GM19099 (cell line): ENCODE data around the gene MCEE.

Experiments
- POLR2A ChIP-seq: IDR thresholded peaks from 3 replicates; pipeline ENCODE4 v1.6.1; 2011; ENCODE audit warnings: low read depth; ENCODE audit not compliant: insufficient read length; ENCODE audit errors: extremely low read depth

MCEE gene

DNA sequence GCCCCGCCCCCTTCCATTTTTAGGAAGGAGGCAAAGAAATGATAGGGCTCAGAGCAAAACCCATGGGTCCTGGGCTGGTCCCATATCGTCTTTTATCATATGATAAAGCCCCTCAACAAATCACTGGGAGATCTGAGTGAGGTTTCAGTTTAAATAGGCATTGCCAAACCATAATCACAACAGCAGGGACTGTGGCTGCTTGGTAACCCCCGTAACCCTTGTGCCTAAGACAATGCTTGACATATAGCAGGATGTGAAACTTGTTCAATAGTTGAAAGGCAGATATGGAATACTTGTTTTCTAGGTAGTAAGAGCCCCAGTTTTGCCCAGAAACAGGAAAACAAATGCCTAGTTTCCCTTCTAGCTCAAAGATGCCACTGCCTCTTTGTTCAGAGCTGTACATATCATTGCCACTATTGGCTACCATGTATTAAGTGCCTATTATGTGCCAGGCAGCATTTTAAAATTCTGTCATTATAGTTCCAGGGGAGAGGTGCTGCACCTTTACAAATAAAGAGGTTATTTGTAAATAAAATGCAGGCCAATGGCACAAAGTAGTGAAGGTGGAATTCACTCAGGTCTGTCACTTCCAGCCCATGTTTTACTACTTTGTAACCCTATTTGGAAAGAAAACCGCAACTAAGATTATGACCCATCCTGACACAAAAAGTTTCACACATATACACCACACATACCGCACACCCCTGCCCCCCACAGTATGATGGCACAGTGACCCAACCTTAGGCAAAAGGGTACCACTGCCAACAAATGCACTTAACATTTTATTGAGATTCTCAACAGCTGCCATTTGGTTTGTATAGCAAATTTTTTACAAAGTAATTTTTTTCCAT, 47.4 kb downstream of the MCEE start:
- TF ChIP-seq POLR2A, result no peak

DNA sequence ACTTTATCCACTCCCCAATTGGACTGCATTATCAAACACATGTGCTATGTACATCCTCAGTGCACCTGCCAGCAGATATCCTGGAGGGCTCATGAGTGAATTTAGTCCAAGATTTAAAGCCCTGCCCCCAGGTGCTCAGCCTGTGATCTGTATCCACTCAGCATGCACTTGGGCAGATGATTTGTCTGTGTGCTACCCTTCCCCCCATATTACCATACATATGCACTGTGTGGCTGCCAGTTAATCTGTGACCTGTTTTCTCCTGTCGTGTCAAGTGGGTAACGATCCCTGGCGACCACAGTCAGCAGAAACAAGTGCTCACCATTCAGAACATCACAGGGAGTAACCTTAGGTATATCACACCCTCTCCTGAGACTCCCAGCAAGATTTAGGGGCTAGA, 51.4 kb downstream of the MCEE start:
- no peak for TF ChIP-seq POLR2A

DNA sequence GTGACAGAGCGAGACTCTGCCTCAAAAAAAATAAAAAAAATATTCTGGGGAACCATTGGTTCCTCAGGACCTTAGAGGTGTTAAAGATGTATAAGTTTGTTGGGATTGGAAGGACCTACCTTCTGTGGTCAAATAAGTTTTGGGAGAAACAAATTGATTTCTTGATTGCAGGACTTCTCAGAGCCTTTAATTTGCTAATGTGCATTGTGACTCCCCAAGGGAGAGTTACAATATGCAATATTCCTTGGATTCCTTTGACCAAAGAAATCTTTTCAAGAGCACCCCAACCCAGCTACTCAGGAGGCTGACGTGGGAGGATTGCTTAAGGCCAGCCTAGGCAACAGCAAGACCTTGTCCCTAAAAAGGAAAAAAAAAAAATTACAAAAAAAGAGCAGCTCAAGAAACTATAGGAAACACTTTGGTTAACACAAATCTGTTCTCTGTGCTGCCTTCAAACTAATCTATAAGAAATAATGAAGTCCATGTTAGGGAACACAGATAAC, 55.1 kb downstream of the MCEE start:
- TF ChIP-seq POLR2A, result no peak

DNA sequence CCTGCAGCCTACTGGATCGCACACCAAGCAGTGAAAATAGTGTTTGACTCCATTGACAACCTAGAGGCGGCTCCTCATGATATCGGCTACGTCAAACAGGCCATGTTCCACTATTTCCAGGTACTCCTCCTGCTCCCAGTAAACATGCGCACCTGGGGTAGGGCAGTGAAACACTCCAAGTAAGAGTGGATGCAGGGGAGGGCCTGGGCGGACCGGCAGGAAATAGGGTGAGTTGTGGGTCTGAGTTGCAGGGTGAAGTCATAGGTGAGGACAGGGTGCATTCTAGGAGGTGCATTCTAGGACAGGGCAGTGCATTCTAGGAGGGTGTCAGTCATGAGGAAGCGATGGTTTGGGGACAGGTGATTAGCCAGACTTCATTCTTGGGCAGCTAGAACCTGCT, 56.6 kb downstream of the MCEE start:
- TF ChIP-seq POLR2A, result no peak

DNA sequence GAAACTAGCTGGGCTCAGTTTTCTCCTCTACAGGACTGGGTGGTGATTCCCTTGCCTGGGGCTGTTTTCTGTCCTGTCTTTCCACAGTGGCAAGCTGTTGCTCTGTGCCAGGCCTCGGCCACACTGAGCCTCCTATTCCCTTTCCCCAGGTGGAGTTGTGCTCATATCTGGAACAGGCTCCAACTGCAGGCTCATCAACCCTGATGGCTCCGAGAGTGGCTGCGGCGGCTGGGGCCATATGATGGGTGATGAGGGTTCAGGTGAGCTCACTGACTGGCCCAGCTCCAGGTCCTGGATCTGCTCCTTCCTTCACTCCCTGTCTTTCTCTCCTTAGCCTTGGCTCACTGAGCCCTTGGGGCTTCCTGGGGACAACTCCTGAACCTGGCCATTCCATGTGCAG, 57.5 kb downstream of the MCEE start:
- TF ChIP-seq POLR2A, result no peak

DNA sequence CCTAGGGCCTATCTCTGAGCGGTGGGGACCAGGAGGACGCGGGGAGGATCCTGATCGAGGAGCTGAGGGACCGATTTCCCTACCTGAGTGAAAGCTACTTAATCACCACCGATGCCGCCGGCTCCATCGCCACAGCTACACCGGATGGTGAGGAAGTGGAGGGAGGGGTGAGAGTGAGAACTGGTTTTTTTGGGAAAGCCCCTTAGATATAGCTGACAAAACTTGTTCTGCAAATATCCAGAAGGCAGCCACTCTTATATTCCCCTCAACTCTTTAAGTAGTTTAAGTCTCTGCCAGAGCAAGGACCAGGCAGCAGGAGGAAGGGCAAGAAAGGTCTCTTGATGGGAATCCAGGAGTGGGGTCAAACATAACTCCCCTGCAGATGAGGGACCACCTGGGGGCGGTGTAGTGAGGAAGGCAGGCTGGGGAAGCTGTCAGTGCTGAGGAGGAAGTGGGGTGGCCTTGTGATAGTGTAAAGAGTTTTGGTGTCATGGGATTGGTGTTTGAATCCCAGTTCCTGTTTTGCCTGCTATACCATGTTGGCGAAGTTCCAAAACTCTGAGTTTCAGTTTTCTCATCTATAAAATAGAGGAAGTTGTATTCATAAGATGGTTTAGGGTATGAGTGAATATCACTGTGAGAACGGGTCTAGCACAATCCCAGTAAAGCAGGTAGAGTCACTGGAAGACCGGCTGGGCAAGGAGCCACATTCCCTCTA, 58.2 kb downstream of the MCEE start:
- peak; percentile 43 for TF ChIP-seq POLR2A

DNA sequence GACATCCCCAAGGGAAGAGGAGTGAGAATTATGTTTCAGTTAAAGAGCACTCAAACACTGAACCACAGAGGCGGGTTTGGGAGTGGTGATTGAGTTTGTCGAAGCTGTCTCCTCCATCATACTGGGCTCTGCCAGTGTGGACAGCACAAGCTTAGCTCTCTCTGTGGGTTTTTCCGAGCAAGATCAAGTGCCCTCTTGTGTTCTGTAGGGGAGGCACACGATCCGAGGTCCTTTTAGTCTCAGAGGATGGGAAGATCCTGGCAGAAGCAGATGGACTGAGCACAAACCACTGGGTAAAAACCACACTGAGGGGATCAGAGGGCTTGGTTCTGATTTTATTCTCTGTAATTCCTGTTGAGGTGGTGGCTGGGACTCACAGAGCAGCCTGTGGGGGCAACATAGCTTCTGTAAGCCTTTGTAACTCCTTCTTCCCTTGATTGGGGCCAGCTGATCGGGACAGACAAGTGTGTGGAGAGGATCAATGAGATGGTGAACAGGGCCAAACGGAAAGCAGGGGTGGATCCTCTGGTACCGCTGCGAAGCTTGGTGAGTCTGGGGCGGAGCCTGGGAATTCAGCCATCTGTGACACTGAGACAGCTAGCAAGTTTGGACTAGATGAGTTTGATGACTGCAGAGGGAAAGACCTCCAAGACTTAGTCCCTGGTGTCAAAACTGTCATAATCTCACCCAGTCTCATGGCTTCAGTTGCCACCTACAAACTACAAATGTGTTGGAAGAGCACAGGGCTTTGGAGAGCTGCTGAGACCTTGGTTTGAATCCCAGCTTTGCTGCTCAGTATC, 59.5 kb downstream of the MCEE start:
- peak; percentile 58 for TF ChIP-seq POLR2A

DNA sequence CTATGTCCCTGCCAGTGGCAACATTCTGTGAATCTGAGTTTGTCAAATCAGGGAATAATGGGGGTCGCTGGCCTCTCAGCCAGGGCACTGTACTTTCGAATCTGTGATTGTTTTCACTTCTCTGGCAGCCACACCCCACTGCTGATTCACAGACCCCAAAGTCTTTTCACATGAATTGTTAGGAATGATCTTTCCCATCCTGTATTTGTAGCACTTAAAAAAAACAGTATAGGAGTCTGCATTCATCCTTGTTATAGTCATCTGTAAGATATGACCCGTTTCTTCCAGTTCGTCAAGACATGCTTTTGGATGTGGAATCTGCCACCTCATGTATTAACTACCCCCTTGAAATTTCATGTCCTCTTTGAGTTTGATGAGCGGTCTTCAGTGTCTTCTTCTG, 60.7 kb downstream of the MCEE start:
- TF ChIP-seq POLR2A, result no peak

DNA sequence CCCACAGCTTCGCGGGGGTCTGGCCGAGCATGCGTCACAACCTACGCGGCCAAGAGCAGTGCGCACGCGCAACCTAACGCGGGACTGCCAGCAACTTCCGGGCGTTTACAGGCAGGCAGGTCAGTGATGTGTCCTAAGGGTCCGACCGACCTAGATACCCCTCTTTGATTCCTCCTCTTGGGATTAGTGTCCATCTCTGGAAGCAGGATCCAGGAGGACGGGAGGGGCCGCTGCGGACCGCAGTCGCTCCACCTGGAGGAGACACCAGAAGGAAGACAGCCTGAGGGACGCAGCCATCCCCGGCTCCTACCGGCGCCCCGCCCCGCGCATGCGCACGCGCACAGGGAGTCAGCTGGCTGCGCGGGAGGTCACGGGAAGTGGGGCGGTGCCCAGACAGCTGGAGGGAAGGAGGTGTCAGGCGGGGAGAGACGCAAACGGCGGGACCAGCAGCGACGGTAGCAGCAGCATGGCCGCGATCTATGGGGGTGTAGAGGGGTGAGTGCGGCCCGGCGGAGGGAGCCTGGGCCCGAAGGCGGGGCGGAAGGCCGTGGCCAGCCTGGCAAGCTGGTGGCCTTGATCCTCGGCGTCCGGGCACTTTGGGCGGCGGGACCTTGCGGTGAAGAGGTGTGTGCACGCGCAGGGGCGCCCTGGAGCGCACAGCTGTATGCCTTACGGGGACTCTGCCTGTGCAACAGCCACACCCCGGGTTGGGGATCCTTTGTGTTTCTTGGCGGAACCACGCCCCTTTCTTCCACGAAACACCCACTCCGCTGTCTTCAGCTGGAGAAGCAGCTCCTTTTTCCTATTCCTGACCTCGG, 61.6 kb downstream of the MCEE start, which contains the start of gene NAGK:
NAGK (plus strand) TSS at position 431 of the 818 bp plus-strand sequence; CDS start at position 467, 36 bp downstream.
- TF ChIP-seq POLR2A, result peak; percentile 98

DNA sequence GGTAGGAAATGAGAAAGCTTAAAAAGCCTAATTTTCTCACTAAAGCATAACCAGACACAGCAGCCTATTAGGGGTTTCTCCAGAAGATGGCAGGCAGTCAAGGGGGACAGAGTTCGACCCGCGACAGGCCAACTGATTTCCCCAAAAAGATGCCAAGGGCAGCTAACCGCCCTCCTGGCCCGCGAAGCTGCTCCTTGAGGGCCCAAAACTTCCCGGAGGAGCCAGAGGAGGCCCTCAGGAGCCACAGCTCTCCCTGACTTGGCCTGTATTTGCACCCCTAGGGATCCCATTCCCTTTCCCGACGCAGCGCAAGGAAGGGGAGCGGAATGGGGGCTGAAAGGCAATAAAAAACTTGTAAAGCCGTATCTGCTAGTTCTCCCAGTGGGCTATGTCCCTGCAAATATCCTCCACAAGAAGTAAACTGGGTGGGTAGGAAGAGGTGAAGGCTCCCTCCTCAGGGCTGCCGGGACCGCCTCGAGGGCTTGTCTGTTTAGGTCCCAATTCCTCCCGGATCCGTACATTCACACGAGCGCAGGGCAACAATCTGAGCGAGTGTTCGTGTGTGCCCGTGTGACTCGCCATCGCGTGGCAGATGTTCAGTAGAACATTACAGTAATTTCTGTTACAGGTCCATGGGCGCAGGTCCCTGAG, 62.3 kb downstream of the MCEE start:
- TF ChIP-seq POLR2A, result no peak

DNA sequence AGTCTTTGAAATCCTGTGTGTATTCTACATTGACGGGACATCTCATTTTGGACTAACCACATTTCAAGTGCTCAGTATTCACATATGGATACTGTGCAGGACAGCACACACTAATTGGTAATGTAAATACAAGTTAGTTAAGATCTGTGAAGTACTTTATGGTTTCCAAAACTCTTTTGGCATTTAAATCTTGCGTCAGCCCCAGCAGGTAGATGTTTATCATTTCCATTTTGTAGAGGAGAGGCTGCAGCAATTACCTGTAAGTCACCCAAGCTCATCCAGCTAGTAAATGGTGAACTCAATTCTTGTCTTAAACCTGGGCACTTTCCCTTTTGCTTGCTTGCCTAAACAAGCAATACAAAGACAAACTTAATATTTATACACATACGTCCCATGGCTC, 63.2 kb downstream of the MCEE start:
- TF ChIP-seq POLR2A, result no peak

DNA sequence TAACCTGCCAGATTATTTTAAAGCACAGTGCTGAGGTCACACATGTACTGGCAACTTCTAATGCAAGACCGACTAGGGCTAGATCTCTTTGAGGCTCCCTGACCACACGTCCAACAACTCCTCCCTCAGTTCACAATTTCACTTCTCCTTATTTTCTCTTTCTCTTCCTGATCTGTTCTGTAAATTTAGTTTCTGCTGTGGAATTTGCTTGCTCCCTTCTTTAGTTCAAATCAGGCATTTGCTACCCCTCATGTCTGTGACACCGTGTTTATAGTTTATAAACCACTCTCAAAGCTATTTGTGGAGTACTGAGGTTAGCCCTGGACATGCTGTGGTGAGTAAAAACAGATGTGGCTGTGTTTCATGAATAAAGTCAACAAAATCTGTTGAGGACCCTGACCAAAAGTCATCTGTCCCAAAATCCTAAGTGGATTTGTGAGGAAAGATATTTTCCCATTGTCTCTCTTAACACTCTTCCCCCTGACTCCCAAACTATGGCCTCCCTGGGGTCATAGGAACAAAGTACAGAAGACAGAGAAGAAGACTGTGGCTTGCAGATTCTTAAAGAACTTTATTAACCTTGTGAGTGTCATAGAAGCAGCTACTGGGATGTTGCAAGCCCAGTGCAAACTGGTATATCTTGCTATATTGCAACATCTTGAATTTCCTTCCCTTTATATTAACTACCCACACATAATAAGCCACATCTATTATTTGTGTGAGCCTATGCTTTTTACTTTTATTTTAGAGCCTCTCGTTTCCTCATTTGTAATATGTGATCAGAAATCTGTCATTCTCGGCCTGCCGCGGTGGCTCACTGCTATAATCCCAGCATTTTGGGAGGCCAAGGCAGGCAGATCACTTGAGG, 65.0 kb downstream of the MCEE start:
- peak; percentile 27 for TF ChIP-seq POLR2A

DNA sequence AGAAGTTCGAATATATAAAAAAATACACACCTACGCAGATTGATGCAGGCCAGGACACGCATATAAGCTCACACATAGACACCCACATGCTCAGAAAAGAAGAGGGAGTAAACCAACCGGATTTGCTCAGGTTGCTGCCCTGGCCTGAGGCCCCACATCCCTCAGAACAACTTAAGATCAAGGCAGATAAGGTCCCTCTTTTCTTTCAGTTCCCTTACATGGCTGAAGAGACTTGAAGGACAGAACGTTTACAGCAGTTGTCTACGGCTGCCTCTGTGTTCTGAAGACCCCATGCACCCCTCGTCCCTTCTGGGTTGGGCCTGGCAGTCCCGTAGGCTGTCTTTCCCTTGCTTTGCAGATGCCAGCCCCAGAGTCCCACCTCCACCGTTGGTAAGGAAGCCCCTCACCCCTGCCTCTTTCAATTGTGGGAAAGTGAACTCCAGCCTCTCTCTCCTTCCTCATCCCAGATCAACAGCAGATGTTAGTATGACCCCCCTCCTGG, 65.9 kb downstream of the MCEE start:
- peak; percentile 58 for TF ChIP-seq POLR2A
